HG03139 (cell line): Measurements from ENCODE around the gene STH.
"Not testable (repeated sequence)": the region's sequence is repeated elsewhere in the genome, so short reads cannot be mapped to it uniquely, and the experiment has no call there.

Experiments
- ATAC-seq: cut with Tn5 transposase; IDR thresholded peaks from one replicate; pipeline ENCODE4 v1.9.1; 2021; ENCODE audit not compliant: unreplicated experiment

The STH gene

GRCh38 chr17:46003907-46004748 is 5.1 kb downstream of the STH start:
- ATAC-seq, result no peak

GRCh38 chr17:46006082-46006481 is 7.0 kb downstream of the STH start:
- ATAC-seq, result not testable (repeated sequence)

- ATAC-seq, result no peak
Measured at GRCh38 chr17:46007461-46007965, 8.5 kb downstream of the STH start.

GRCh38 chr17:46008591-46008990 is 9.5 kb downstream of the STH start:
- ATAC-seq, result no peak

- no peak for ATAC-seq
Measured at GRCh38 chr17:46009681-46010596, 10.9 kb downstream of the STH start.

GRCh38 chr17:46010597-46011186 is 11.6 kb downstream of the STH start:
- no peak for ATAC-seq

- ATAC-seq, result no peak
Measured at GRCh38 chr17:46011711-46012505, 12.9 kb downstream of the STH start.

- no peak for ATAC-seq
Measured at GRCh38 chr17:46012506-46013079, 13.5 kb downstream of the STH start.

GRCh38 chr17:46013127-46013501 is 14.1 kb downstream of the STH start:
- ATAC-seq, result no peak

- no peak for ATAC-seq
Measured at GRCh38 chr17:46013502-46014165, 14.6 kb downstream of the STH start.

- ATAC-seq, result not testable (repeated sequence)
Measured at GRCh38 chr17:46019408-46019925, 20.4 kb downstream of the STH start.

- ATAC-seq, result no peak
Measured at GRCh38 chr17:46020023-46020761, 21.1 kb downstream of the STH start.

GRCh38 chr17:46020998-46021397 is 21.9 kb downstream of the STH start:
- ATAC-seq, result no peak

GRCh38 chr17:46023366-46023765 is 24.3 kb downstream of the STH start:
- ATAC-seq, result not testable (repeated sequence)

- no peak for ATAC-seq
Measured at GRCh38 chr17:46023783-46024388, 24.8 kb downstream of the STH start.

- no peak for ATAC-seq
Measured at GRCh38 chr17:46024590-46024989, 25.5 kb downstream of the STH start.

GRCh38 chr17:46025060-46025459 is 26.0 kb downstream of the STH start:
- ATAC-seq, result no peak

GRCh38 chr17:46025510-46026165 is 26.6 kb downstream of the STH start:
- ATAC-seq, result no peak
